ENCODE measurements around the gene PRRT4.
A peak's percentile ranks its signal among the peaks of the same experiment; 100 is the strongest.

Gene PRRT4

GRCh38 chr7:128347647-128348097 lies 13.8 kb downstream of the PRRT4 start:
- DNase-seq (ENCODE audit: low read depth, low spot score) = peak; percentile 69

- no peak for DNase-seq (ENCODE audit: low read depth, low spot score)
Measured at GRCh38 chr7:128344431-128344774, 17.1 kb downstream of the PRRT4 start.

GRCh38 chr7:128343554-128344430 lies 17.7 kb downstream of the PRRT4 start, which contains the start of gene RBM28:
TSS of gene RBM28 (minus strand) at chr7:128343908. CDS start at chr7:128343793, 115 bp downstream.
- peak; percentile 96 for DNase-seq (ENCODE audit: low read depth, low spot score)

- DNase-seq (ENCODE audit: low read depth, low spot score) = no peak
Measured at GRCh38 chr7:128341733-128342132, 19.8 kb downstream of the PRRT4 start.

GRCh38 chr7:128335730-128336129 lies 25.8 kb downstream of the PRRT4 start:
- no peak for DNase-seq (ENCODE audit: low read depth, low spot score)

GRCh38 chr7:128324368-128324680 lies 37.2 kb downstream of the PRRT4 start:
- DNase-seq (ENCODE audit: low read depth, low spot score) = no peak

GRCh38 chr7:128323459-128324367 lies 37.8 kb downstream of the PRRT4 start:
- peak; percentile 15 for DNase-seq (ENCODE audit: low read depth, low spot score)

- DNase-seq (ENCODE audit: low read depth, low spot score) = no peak
Measured at GRCh38 chr7:128323040-128323439, 38.5 kb downstream of the PRRT4 start.

- peak; percentile 65 for DNase-seq (ENCODE audit: low read depth, low spot score)
Measured at GRCh38 chr7:128322040-128322643, 39.3 kb downstream of the PRRT4 start.

- DNase-seq (ENCODE audit: low read depth, low spot score) = no peak
Measured at GRCh38 chr7:128321044-128321422, 40.5 kb downstream of the PRRT4 start.

GRCh38 chr7:128318691-128319090 lies 42.8 kb downstream of the PRRT4 start:
- no peak for DNase-seq (ENCODE audit: low read depth, low spot score)

- DNase-seq (ENCODE audit: low read depth, low spot score) = peak; percentile 17
Measured at GRCh38 chr7:128311013-128311412, 50.5 kb downstream of the PRRT4 start.

GRCh38 chr7:128310499-128310898 lies 51.0 kb downstream of the PRRT4 start:
- DNase-seq (ENCODE audit: low read depth, low spot score) = no peak

- DNase-seq (ENCODE audit: low read depth, low spot score) = no peak
Measured at GRCh38 chr7:128309976-128310375, 51.5 kb downstream of the PRRT4 start.

GRCh38 chr7:128309124-128309523 lies 52.4 kb downstream of the PRRT4 start:
- DNase-seq (ENCODE audit: low read depth, low spot score) = no peak

GRCh38 chr7:128307061-128307460 lies 54.4 kb downstream of the PRRT4 start:
- no peak for DNase-seq (ENCODE audit: low read depth, low spot score)

- DNase-seq (ENCODE audit: low read depth, low spot score) = no peak
Measured at GRCh38 chr7:128304212-128304611, 57.3 kb downstream of the PRRT4 start.

GRCh38 chr7:128303643-128304042 lies 57.8 kb downstream of the PRRT4 start:
- no peak for DNase-seq (ENCODE audit: low read depth, low spot score)

- DNase-seq (ENCODE audit: low read depth, low spot score) = no peak
Measured at GRCh38 chr7:128303133-128303532, 58.4 kb downstream of the PRRT4 start.

- peak; percentile 14 for DNase-seq (ENCODE audit: low read depth, low spot score)
Measured at GRCh38 chr7:128302139-128302538, 59.4 kb downstream of the PRRT4 start.
